WI38 (cell line): ENCODE measurements around the gene SMIM41.

Experiments used
- H3K4me3 ChIP-seq: 2 replicates; pipeline ENCODE4 v1.5.1; 2011; ENCODE audit warnings: low read depth, mild to moderate bottlenecking, control low read depth, low read length
- CTCF ChIP-seq: IDR thresholded peaks from 2 replicates; pipeline ENCODE4 v1.5.1; 2012; ENCODE audit warnings: low read depth, mild to moderate bottlenecking, control low read depth, low read length

The SMIM41 gene

GRCh38 chr12:52078276-52078675 is 1.2 kb upstream of the SMIM41 start:
- no peak for TF ChIP-seq CTCF
- H3K4me3 ChIP-seq = no peak overlapping the region

GRCh38 chr12:52080403-52081251 is 1.1 kb downstream of the SMIM41 start:
- H3K4me3 ChIP-seq = peak overlapping the region; percentile 48
- TF ChIP-seq CTCF = no peak

- H3K4me3 ChIP-seq = peak overlapping the region; percentile 48
- TF ChIP-seq CTCF = no peak
Observed at GRCh38 chr12:52081263-52081733, 1.8 kb downstream of the SMIM41 start.

GRCh38 chr12:52082026-52082668 is 2.6 kb downstream of the SMIM41 start:
- no peak for TF ChIP-seq CTCF
- H3K4me3 ChIP-seq = peak overlapping the region; percentile 48

- no peak overlapping the region for H3K4me3 ChIP-seq
- no peak for TF ChIP-seq CTCF
Observed at GRCh38 chr12:52082669-52082987, 3.1 kb downstream of the SMIM41 start.

- TF ChIP-seq CTCF = peak; percentile 98
- H3K4me3 ChIP-seq = no peak overlapping the region
Observed at GRCh38 chr12:52082988-52083637, 3.6 kb downstream of the SMIM41 start.

- no peak overlapping the region for H3K4me3 ChIP-seq
- no peak for TF ChIP-seq CTCF
Observed at GRCh38 chr12:52083638-52083996, 4.1 kb downstream of the SMIM41 start.
